GM23248 (cell line): ENCODE measurements around the gene RAD51B.

Source experiments
- EZH2 ChIP-seq: fragments of 200-600 bp; sonication (generic); IDR thresholded peaks from 2 replicates; pipeline ENCODE4 v1.6.1; 2018; ENCODE audit warnings: antibody characterized with exemption, mild to moderate bottlenecking; ENCODE audit not compliant: insufficient read depth, poor library complexity, severe bottlenecking
- EZH2phosphoT487 ChIP-seq: fragments of 200-600 bp; sonication (generic); IDR thresholded peaks from 2 replicates; pipeline ENCODE4 v1.6.1; 2018; ENCODE audit warnings: antibody characterized with exemption, moderate library complexity, mild to moderate bottlenecking, low read depth; ENCODE audit not compliant: insufficient read depth

- TF ChIP-seq EZH2 (no peak), EZH2phosphoT487 (no peak)
Observed at GRCh38 chr14:68154275-68154674, 334.7 kb downstream of the RAD51B start.
